ENCODE results near the gene C4orf33. TPM values are rescaled to one million over a fixed set of nuclear protein-coding genes. Genes with fewer than 3 reads are reported as not detected.

C4orf33 gene
- total RNA-seq (2022; extraction: Qiagen RNA extraction) = 3.5 to 5.8 TPM (median 4.0 TPM) in 5 replicates

DNA sequence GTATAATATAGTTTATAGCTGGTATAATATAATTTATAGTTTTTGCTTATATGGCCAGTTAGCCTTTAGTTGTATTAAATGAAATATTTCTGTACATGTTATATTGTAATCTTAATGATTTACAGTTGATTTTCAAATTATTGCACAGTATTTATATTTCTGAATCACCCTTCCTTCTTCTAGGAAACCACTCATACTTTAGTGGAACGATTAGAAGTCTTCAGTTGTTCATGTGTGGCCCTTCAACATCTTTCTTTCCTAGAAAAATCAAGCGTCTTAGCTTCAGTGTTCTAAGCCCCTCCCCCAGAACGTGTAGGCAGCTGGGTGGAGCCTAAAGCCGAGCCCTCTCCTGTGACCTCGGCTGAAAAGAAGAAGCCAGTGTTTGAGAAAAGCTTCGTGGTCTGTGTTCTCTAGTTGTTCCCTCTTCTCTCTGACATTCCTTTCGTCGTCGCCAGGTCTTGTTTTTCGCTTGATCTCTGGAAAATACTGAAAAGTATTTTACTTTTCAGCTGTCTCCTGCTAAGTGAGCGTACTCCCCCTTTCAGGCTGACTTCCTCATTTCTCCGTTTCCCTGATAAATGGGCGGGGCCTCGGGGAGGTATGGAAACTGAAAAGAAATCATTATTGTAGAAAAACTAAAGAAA lies at the start of gene C4orf33:
C4orf33 (plus strand) TSS at position 342 of the 644 bp plus-strand sequence. CDS start 6,459 bp downstream, outside the sequence.

GRCh38 chr4:129093191-129093920 lies 2.6 kb upstream of the C4orf33 start, which contains the start of gene SCLT1:
TSS of gene SCLT1 (minus strand) at chr4:129093539. CDS start at chr4:129093103, 436 bp downstream.

Other genes with a start within 250 kb of the C4orf33 start
- 4.6 to 7.0 TPM (median 5.4 TPM) in 5 replicates for gene SCLT1, start 2.6 kb upstream of the C4orf33 start, total RNA-seq (2022; extraction: Qiagen RNA extraction)

All from A549 treated with AZD2906 at 1 μM for 4 hours (cell line).